HUES48 (cell line): ENCODE data around the gene SEMA6D.
A peak's percentile ranks its signal among the peaks of the same experiment; 100 is the strongest.

Experiments
- H3K27ac ChIP-seq: one replicate; pipeline ENCODE4 v1.7.0; 2013; ENCODE audit warnings: low read depth, low read length, inconsistent platforms
- H3K27me3 ChIP-seq: 2 replicates; pipeline ENCODE4 v1.6.1; 2013; ENCODE audit warnings: mild to moderate bottlenecking, low read length; ENCODE audit not compliant: control insufficient read depth, insufficient read depth
- H3K36me3 ChIP-seq: 2 replicates; pipeline ENCODE4 v1.6.1; 2013; ENCODE audit warnings: low read length; ENCODE audit not compliant: control insufficient read depth, insufficient read depth
- H3K4me1 ChIP-seq: 2 replicates; pipeline ENCODE4 v1.6.1; 2013; ENCODE audit warnings: mild to moderate bottlenecking, low read length; ENCODE audit not compliant: control insufficient read depth, insufficient read depth
- H3K4me3 ChIP-seq: 2 replicates; pipeline ENCODE4 v1.5.1; 2013; ENCODE audit warnings: mild to moderate bottlenecking, low read depth, low read length
- H3K9ac ChIP-seq: 2 replicates; pipeline ENCODE4 v1.6.1; 2013; ENCODE audit warnings: mild to moderate bottlenecking, low read depth, low read length, moderate library complexity
- H3K9me3 ChIP-seq: 2 replicates; pipeline ENCODE4 v1.6.1; 2013; ENCODE audit warnings: low read length; ENCODE audit not compliant: control insufficient read depth, insufficient read depth

SEMA6D gene

GRCh38 chr15:47688573-47689086 lies 28.7 kb upstream of the SEMA6D start:
- no peaks in the 10 kb centered on the region for H3K4me1 ChIP-seq
- H3K36me3 ChIP-seq = no peaks in the 10 kb centered on the region
- no peaks in the 10 kb centered on the region for H3K9me3 ChIP-seq
- H3K4me3 ChIP-seq = no peak overlapping the region
- no peaks in the 10 kb centered on the region for H3K27me3 ChIP-seq
- no peak overlapping the region for H3K27ac ChIP-seq
- no peak overlapping the region for H3K9ac ChIP-seq

GRCh38 chr15:47689660-47690059 lies 27.6 kb upstream of the SEMA6D start:
- H3K27me3 ChIP-seq = no peaks in the 10 kb centered on the region
- no peak overlapping the region for H3K27ac ChIP-seq
- no peaks in the 10 kb centered on the region for H3K36me3 ChIP-seq
- H3K4me3 ChIP-seq = no peak overlapping the region
- no peak overlapping the region for H3K9ac ChIP-seq
- H3K4me1 ChIP-seq = no peaks in the 10 kb centered on the region
- H3K9me3 ChIP-seq = no peaks in the 10 kb centered on the region

GRCh38 chr15:47691882-47692281 lies 25.4 kb upstream of the SEMA6D start:
- no peaks in the 10 kb centered on the region for H3K36me3 ChIP-seq
- H3K9me3 ChIP-seq = no peaks in the 10 kb centered on the region
- no peak overlapping the region for H3K9ac ChIP-seq
- no peak overlapping the region for H3K4me3 ChIP-seq
- no peak overlapping the region for H3K27ac ChIP-seq
- H3K27me3 ChIP-seq = no peaks in the 10 kb centered on the region
- H3K4me1 ChIP-seq = no peaks in the 10 kb centered on the region

- Histone ChIP-seq H3K27me3 (no peaks in the 10 kb centered on the region), H3K9ac (no peak overlapping the region), H3K9me3 (no peaks in the 10 kb centered on the region), H3K36me3 (no peaks in the 10 kb centered on the region), H3K27ac (no peak overlapping the region), H3K4me3 (no peak overlapping the region), H3K4me1 (no peaks in the 10 kb centered on the region)
These were observed 21.0 kb upstream of the SEMA6D start for GRCh38 chr15:47696351-47696750.

GRCh38 chr15:47705281-47705997 lies 11.9 kb upstream of the SEMA6D start:
- no peaks in the 10 kb centered on the region for H3K27me3 ChIP-seq
- no peaks in the 10 kb centered on the region for H3K9me3 ChIP-seq
- no peak overlapping the region for H3K27ac ChIP-seq
- no peaks in the 10 kb centered on the region for H3K36me3 ChIP-seq
- no peak overlapping the region for H3K9ac ChIP-seq
- no peak overlapping the region for H3K4me3 ChIP-seq
- peaks cover 8% of the 10 kb centered on the region; the same call in 1 of the 2 replicates for H3K4me1 ChIP-seq

- H3K4me3 ChIP-seq = no peak overlapping the region
- no peaks in the 10 kb centered on the region for H3K9me3 ChIP-seq
- no peak overlapping the region for H3K27ac ChIP-seq
These were observed 9.9 kb upstream of the SEMA6D start for GRCh38 chr15:47707391-47707790.

GRCh38 chr15:47708161-47708980 lies 8.9 kb upstream of the SEMA6D start:
- no peaks in the 10 kb centered on the region for H3K9me3 ChIP-seq

More at GRCh38 chr15:47707391-47707790, 9.9 kb upstream of the SEMA6D start:
- Histone ChIP-seq H3K27me3 (no peaks in the 10 kb centered on the region), H3K9ac (no peak overlapping the region), H3K4me1 (no peaks in the 10 kb centered on the region), H3K36me3 (no peaks in the 10 kb centered on the region)

GRCh38 chr15:47711655-47712054 lies 5.7 kb upstream of the SEMA6D start:
- no peak overlapping the region for H3K4me3 ChIP-seq
- H3K27ac ChIP-seq = no peak overlapping the region
- H3K27me3 ChIP-seq = peaks cover 15% of the 10 kb centered on the region
- no peaks in the 10 kb centered on the region for H3K9me3 ChIP-seq
- peaks cover 20% of the 10 kb centered on the region for H3K4me1 ChIP-seq
- H3K36me3 ChIP-seq = no peaks in the 10 kb centered on the region
- H3K9ac ChIP-seq = no peak overlapping the region

More at GRCh38 chr15:47708161-47708980, 8.9 kb upstream of the SEMA6D start:
- H3K27ac ChIP-seq = no peak overlapping the region
- no peaks in the 10 kb centered on the region for H3K36me3 ChIP-seq
- no peak overlapping the region for H3K9ac ChIP-seq
- no peaks in the 10 kb centered on the region for H3K27me3 ChIP-seq
- no peak overlapping the region for H3K4me3 ChIP-seq
- H3K4me1 ChIP-seq = no peaks in the 10 kb centered on the region

GRCh38 chr15:47715402-47715801 lies 1.9 kb upstream of the SEMA6D start:
- peaks cover 23% of the 10 kb centered on the region for H3K4me1 ChIP-seq
- no peak overlapping the region for H3K9ac ChIP-seq
- H3K27me3 ChIP-seq = peaks cover 35% of the 10 kb centered on the region
- no peak overlapping the region for H3K27ac ChIP-seq
- no peaks in the 10 kb centered on the region for H3K36me3 ChIP-seq
- H3K4me3 ChIP-seq = no peak overlapping the region
- H3K9me3 ChIP-seq = no peaks in the 10 kb centered on the region

- H3K27ac ChIP-seq = no peak overlapping the region
- H3K9me3 ChIP-seq = no peaks in the 10 kb centered on the region
- no peaks in the 10 kb centered on the region for H3K36me3 ChIP-seq
- H3K9ac ChIP-seq = no peak overlapping the region
- peaks cover 41% of the 10 kb centered on the region for H3K27me3 ChIP-seq
- H3K4me3 ChIP-seq = peak overlapping the region; percentile 80; the same call in 1 of the 2 replicates
- H3K4me1 ChIP-seq = peaks cover 29% of the 10 kb centered on the region
These were observed 1.4 kb upstream of the SEMA6D start for GRCh38 chr15:47715856-47716445.
